BLaER1 (cell line): Measurements from ENCODE around the gene EIF1AX.
"Not testable (repeated sequence)": the region's sequence is repeated elsewhere in the genome, so short reads cannot be mapped to it uniquely, and the experiment has no call there.

Source experiments
- H3K27ac ChIP-seq: shearing (Covaris generic); formaldehyde crosslinking; 2 replicates; pipeline ENCODE4 v1.8.1; 2022
- H3K27me3 ChIP-seq: shearing (Covaris generic); formaldehyde crosslinking; 2 replicates; pipeline ENCODE4 v1.8.1; 2022
- H3K36me3 ChIP-seq: shearing (Covaris generic); formaldehyde crosslinking; 2 replicates; pipeline ENCODE4 v1.8.1; 2022
- H3K4me1 ChIP-seq: shearing (Covaris generic); formaldehyde crosslinking; 2 replicates; pipeline ENCODE4 v1.8.1; 2022
- H3K4me2 ChIP-seq: shearing (Covaris generic); formaldehyde crosslinking; 2 replicates; pipeline ENCODE4 v1.8.1; 2022
- H3K4me3 ChIP-seq: shearing (Covaris generic); formaldehyde crosslinking; 2 replicates; pipeline ENCODE4 v1.8.1; 2022
- H3K9ac ChIP-seq: shearing (Covaris generic); formaldehyde crosslinking; 2 replicates; pipeline ENCODE4 v1.8.1; 2022
- H3K9me3 ChIP-seq: shearing (Covaris generic); formaldehyde crosslinking; 2 replicates; pipeline ENCODE4 v1.8.1; 2022
- H4K20me1 ChIP-seq: shearing (Covaris generic); formaldehyde crosslinking; 2 replicates; pipeline ENCODE4 v1.8.1; 2022
- Cebpa-rat ChIP-seq: shearing (Covaris generic); IDR thresholded peaks from 2 replicates; pipeline ENCODE4 v1.8.1; 2022

The EIF1AX gene

GRCh38 chrX:20128670-20129069 lies 13.0 kb downstream of the EIF1AX start:
- Histone ChIP-seq H3K4me3 (no peak overlapping the region), H3K9me3 (no peaks in the 10 kb centered on the region), H3K27ac (no peak overlapping the region), H3K27me3 (no peaks in the 10 kb centered on the region), H4K20me1 (peaks cover 67% of the 10 kb centered on the region), H3K4me2 (no peak overlapping the region), H3K36me3 (peaks cover 72% of the 10 kb centered on the region), H3K9ac (no peak overlapping the region), H3K4me1 (no peaks in the 10 kb centered on the region)
- no peak for TF ChIP-seq Cebpa-rat

GRCh38 chrX:20127440-20127839 lies 14.2 kb downstream of the EIF1AX start:
- not testable (repeated sequence) for H3K27ac ChIP-seq, H3K4me2 ChIP-seq, H3K27me3 ChIP-seq, H3K4me3 ChIP-seq, H3K4me1 ChIP-seq, H3K9me3 ChIP-seq, H3K9ac ChIP-seq
- Histone ChIP-seq H4K20me1 (peaks cover 55% of the 10 kb centered on the region), H3K36me3 (peaks cover 69% of the 10 kb centered on the region)

GRCh38 chrX:20126833-20127232 lies 14.8 kb downstream of the EIF1AX start:
- H3K36me3 ChIP-seq: peaks cover 63% of the 10 kb centered on the region
- not testable (repeated sequence) for H3K4me2 ChIP-seq, H3K9ac ChIP-seq

GRCh38 chrX:20124964-20125363 lies 16.7 kb downstream of the EIF1AX start:
- no peaks in the 10 kb centered on the region for H3K4me1 ChIP-seq
- no peaks in the 10 kb centered on the region for H3K27me3 ChIP-seq
- H3K36me3 ChIP-seq: peaks cover 45% of the 10 kb centered on the region
- H3K9ac ChIP-seq: no peak overlapping the region
- H3K9me3 ChIP-seq: no peaks in the 10 kb centered on the region
- no peak overlapping the region for H3K4me2 ChIP-seq
- no peak for TF ChIP-seq Cebpa-rat
- H3K4me3 ChIP-seq: no peak overlapping the region
- peaks cover 32% of the 10 kb centered on the region for H4K20me1 ChIP-seq
- H3K27ac ChIP-seq: no peak overlapping the region

More at GRCh38 chrX:20126833-20127232, 14.8 kb downstream of the EIF1AX start:
- H3K27ac ChIP-seq, H3K27me3 ChIP-seq, H3K9me3 ChIP-seq, H3K4me1 ChIP-seq, H3K4me3 ChIP-seq: not testable (repeated sequence)
- peaks cover 49% of the 10 kb centered on the region for H4K20me1 ChIP-seq

GRCh38 chrX:20118065-20118824 lies 23.4 kb downstream of the EIF1AX start:
- Histone ChIP-seq H3K4me2 (no peak overlapping the region), H3K9me3 (peaks cover 18% of the 10 kb centered on the region), H3K36me3 (0 out of 2 replicates have a peak, but pooled peaks cover 5% of the 10 kb centered on the region), H4K20me1 (no peaks in the 10 kb centered on the region), H3K27me3 (no peaks in the 10 kb centered on the region), H3K4me1 (peaks cover 17% of the 10 kb centered on the region), H3K27ac (no peak overlapping the region), H3K9ac (no peak overlapping the region), H3K4me3 (no peak overlapping the region)
- no peak for TF ChIP-seq Cebpa-rat

GRCh38 chrX:20116577-20117240 lies 24.9 kb downstream of the EIF1AX start, which contains the start of gene MAP7D2:
Gene MAP7D2, minus strand, starts transcription at chrX:20116907. Its CDS starts 28 bp downstream, at chrX:20116879.
- H3K9ac ChIP-seq: no peak within 1 kb of the TSS
- no peak within 1 kb of the TSS for H3K27ac ChIP-seq
- H3K4me3 ChIP-seq: no peak within 1 kb of the TSS
- no peaks in the 10 kb centered on the region for H3K27me3 ChIP-seq
- H3K4me1 ChIP-seq: peaks cover 17% of the 10 kb centered on the region
- peaks cover 18% of the 10 kb centered on the region for H3K9me3 ChIP-seq
- TF ChIP-seq Cebpa-rat: no peak
- no peak within 1 kb of the TSS for H3K4me2 ChIP-seq
- H4K20me1 ChIP-seq: no peaks in the 10 kb centered on the region
- no peaks in the 10 kb centered on the region for H3K36me3 ChIP-seq

- Histone ChIP-seq H3K9ac (no peak overlapping the region), H3K27ac (no peak overlapping the region), H3K27me3 (no peaks in the 10 kb centered on the region), H3K4me2 (no peak overlapping the region), H3K36me3 (no peaks in the 10 kb centered on the region), H3K9me3 (peaks cover 18% of the 10 kb centered on the region), H4K20me1 (no peaks in the 10 kb centered on the region), H3K4me1 (peaks cover 17% of the 10 kb centered on the region), H3K4me3 (no peak overlapping the region)
- no peak for TF ChIP-seq Cebpa-rat
Measured at GRCh38 chrX:20116087-20116576, 25.5 kb downstream of the EIF1AX start.

GRCh38 chrX:20112022-20112774 lies 29.4 kb downstream of the EIF1AX start:
- no peak for TF ChIP-seq Cebpa-rat
- Histone ChIP-seq H3K4me3 (no peak overlapping the region), H3K36me3 (no peaks in the 10 kb centered on the region), H3K27me3 (no peaks in the 10 kb centered on the region), H4K20me1 (no peaks in the 10 kb centered on the region), H3K4me1 (peaks cover 17% of the 10 kb centered on the region), H3K27ac (no peak overlapping the region), H3K9ac (no peak overlapping the region), H3K9me3 (peaks cover 14% of the 10 kb centered on the region), H3K4me2 (no peak overlapping the region)

GRCh38 chrX:20111271-20111670 lies 30.4 kb downstream of the EIF1AX start:
- Histone ChIP-seq H3K9me3 (peaks cover 4% of the 10 kb centered on the region), H4K20me1 (no peaks in the 10 kb centered on the region), H3K4me1 (peaks cover 17% of the 10 kb centered on the region), H3K9ac (no peak overlapping the region), H3K27me3 (no peaks in the 10 kb centered on the region), H3K4me3 (no peak overlapping the region), H3K36me3 (no peaks in the 10 kb centered on the region), H3K4me2 (no peak overlapping the region), H3K27ac (no peak overlapping the region)
- TF ChIP-seq Cebpa-rat: no peak
